Measurements from ENCODE around the gene JDP2. TPM values are rescaled to one million over a fixed set of nuclear protein-coding genes. Genes with fewer than 3 reads are reported as not detected.

The JDP2 gene
- total RNA-seq, 2 donors from 2014 or later = 16.8 to 17.9 TPM

GRCh38 chr14:75449036-75449435, 21.2 kb downstream of the JDP2 start:
- Histone ChIP-seq H3K27ac (peak overlapping the region; percentile 83 to 93 (median 88)), H3K36me3 (replicated peaks in 1 of 2; ENCODE audit: insufficient read depth in 1 of 2, low read depth in 2 of 2) (no peaks in the 10 kb centered on the region), H3K4me1 (peaks cover 80% of the 10 kb centered on the region), H3K4me3 (no peak overlapping the region), H3K27me3 (no peaks in the 10 kb centered on the region), H3K9me3 (no peaks in the 10 kb centered on the region)
- intact Hi-C loops (cut with DNase I) = no loop called here
- no peak for TF ChIP-seq CTCF (IDR thresholded peaks at IDR 0.05)
- no peak for TF ChIP-seq POLR2A (IDR thresholded peaks at IDR 0.05)
- ATAC-seq (no peak), DNase-seq (no peak)
- 16 to 24% methylated on average over 2 of the region's 2 CpGs for WGBS, 2 donors

GRCh38 chr14:75449696-75450095, 21.9 kb downstream of the JDP2 start:
- H3K9me3 ChIP-seq = no peaks in the 10 kb centered on the region
- ATAC-seq (peak; percentile 18), DNase-seq (no peak)
- no peaks in the 10 kb centered on the region for H3K36me3 ChIP-seq (replicated peaks in 1 of 2; ENCODE audit: insufficient read depth in 1 of 2, low read depth in 2 of 2)
- TF ChIP-seq POLR2A (IDR thresholded peaks at IDR 0.05) (no peak), CTCF (IDR thresholded peaks at IDR 0.05) (no peak)
- 22 to 27% methylated on average over 4 of the region's 4 CpGs for WGBS, 2 donors
- no peak overlapping the region for H3K4me3 ChIP-seq
- H3K27me3 ChIP-seq = no peaks in the 10 kb centered on the region
- intact Hi-C loops (cut with DNase I) = no loop called here
- H3K4me1 ChIP-seq = peaks cover 83% of the 10 kb centered on the region
- peak overlapping the region; percentile 83 to 93 (median 88) for H3K27ac ChIP-seq

- peak; percentile 94 to 97 (median 97) for DNase-seq
- intact Hi-C loops (cut with DNase I) = no loop called here
These were observed 22.8 kb downstream of the JDP2 start for GRCh38 chr14:75450381-75451276.

GRCh38 chr14:75452324-75452723, 24.5 kb downstream of the JDP2 start:
- no peak for ATAC-seq
- WGBS, 2 donors = 30 to 60% methylated on average over 4 of the region's 4 CpGs

More at GRCh38 chr14:75450381-75451276, 22.8 kb downstream of the JDP2 start:
- Histone ChIP-seq H3K9me3 (no peaks in the 10 kb centered on the region), H3K4me1 (peaks cover 92% of the 10 kb centered on the region), H3K36me3 (replicated peaks in 1 of 2; ENCODE audit: insufficient read depth in 1 of 2, low read depth in 2 of 2) (no peaks in the 10 kb centered on the region), H3K27ac (peak overlapping the region; percentile 83 to 93 (median 88)), H3K4me3 (no peak overlapping the region), H3K27me3 (no peaks in the 10 kb centered on the region)
- TF ChIP-seq POLR2A (IDR thresholded peaks at IDR 0.05) (peak in 2 of 3 donors; percentile 61 to 63), CTCF (IDR thresholded peaks at IDR 0.05) (peak in 3 of 7 experiments; percentile 43 to 55 (median 44))
- ATAC-seq = peak; percentile 92
- 36 to 50% methylated on average over 7 to 9 of the region's 9 CpGs for WGBS, 2 donors

More at GRCh38 chr14:75452324-75452723, 24.5 kb downstream of the JDP2 start:
- intact Hi-C loops (cut with DNase I) = no loop called here
- no peaks in the 10 kb centered on the region for H3K9me3 ChIP-seq
- H3K4me3 ChIP-seq = no peak overlapping the region
- DNase-seq = peak in 1 of 4 donors; percentile 13
- peak overlapping the region; percentile 46 to 88 (median 85) for H3K27ac ChIP-seq
- no peaks in the 10 kb centered on the region for H3K36me3 ChIP-seq (replicated peaks in 1 of 2; ENCODE audit: insufficient read depth in 1 of 2, low read depth in 2 of 2)
- H3K4me1 ChIP-seq = peaks cover 98% of the 10 kb centered on the region
- TF ChIP-seq POLR2A (IDR thresholded peaks at IDR 0.05) (no peak), CTCF (IDR thresholded peaks at IDR 0.05) (no peak)
- no peaks in the 10 kb centered on the region for H3K27me3 ChIP-seq

Data from body of pancreas (tissue), 4 donors.